Mesothelial cell of epicardium (in vitro differentiated cells): ENCODE results near the gene HSPBAP1. TPM values are rescaled to one million over a fixed set of nuclear protein-coding genes. Genes with fewer than 3 reads are reported as not detected.

ENCODE experiments used
- DNase-seq, 2 experiments: peaks; one replicate each; pipeline ENCODE4 v3.0.0; 2021; ENCODE audit warnings: low spot score in 2 of 2; ENCODE audit not compliant: unreplicated experiment in 2 of 2
- H3K27ac Mint-ChIP-seq: 2 replicates; pipeline ENCODE4 v1.8.0; 2021; ENCODE audit warnings: mixed read lengths
- H3K27me3 Mint-ChIP-seq: 2 replicates; pipeline ENCODE4 v1.8.0; 2021; ENCODE audit warnings: low read depth, mixed read lengths
- H3K36me3 Mint-ChIP-seq: 2 replicates; pipeline ENCODE4 v1.8.0; 2021; ENCODE audit warnings: mixed read lengths
- H3K4me1 Mint-ChIP-seq: 2 replicates; pipeline ENCODE4 v1.8.0; 2021; ENCODE audit warnings: mixed read lengths
- H3K4me3 Mint-ChIP-seq: 2 replicates; pipeline ENCODE4 v1.8.0; 2021; ENCODE audit warnings: mild to moderate bottlenecking, moderate library complexity, mixed read lengths
- H3K9me3 Mint-ChIP-seq: 2 replicates; pipeline ENCODE4 v1.8.0; 2021; ENCODE audit warnings: mixed read lengths
- total RNA-seq: library from RNA; stranded (reverse); gene quantifications from 3 replicates; pipeline ENCODE4 v1.2.1, GENCODE V29; 2021
- TF ChIP-seq, protein P1 (sequence below): fragments of 200-600 bp; sonication (generic); IDR thresholded peaks from one replicate; pipeline ENCODE4 v1.5.0; 2021; ENCODE audit warnings: antibody characterized with exemption; ENCODE audit not compliant: unreplicated experiment

HSPBAP1 gene
- total RNA-seq, 1 donor from 2014 or later = 11.3 TPM

- H3K27ac Mint-ChIP-seq = peak overlapping the region; percentile 70
- H3K27me3 Mint-ChIP-seq = no peaks in the 10 kb centered on the region
- DNase-seq = no peak
- peaks cover 2% of the 10 kb centered on the region for H3K4me1 Mint-ChIP-seq
- peaks cover 30% of the 10 kb centered on the region for H3K36me3 Mint-ChIP-seq
- H3K4me3 Mint-ChIP-seq = no peak overlapping the region
- TF ChIP-seq, protein P1, sequence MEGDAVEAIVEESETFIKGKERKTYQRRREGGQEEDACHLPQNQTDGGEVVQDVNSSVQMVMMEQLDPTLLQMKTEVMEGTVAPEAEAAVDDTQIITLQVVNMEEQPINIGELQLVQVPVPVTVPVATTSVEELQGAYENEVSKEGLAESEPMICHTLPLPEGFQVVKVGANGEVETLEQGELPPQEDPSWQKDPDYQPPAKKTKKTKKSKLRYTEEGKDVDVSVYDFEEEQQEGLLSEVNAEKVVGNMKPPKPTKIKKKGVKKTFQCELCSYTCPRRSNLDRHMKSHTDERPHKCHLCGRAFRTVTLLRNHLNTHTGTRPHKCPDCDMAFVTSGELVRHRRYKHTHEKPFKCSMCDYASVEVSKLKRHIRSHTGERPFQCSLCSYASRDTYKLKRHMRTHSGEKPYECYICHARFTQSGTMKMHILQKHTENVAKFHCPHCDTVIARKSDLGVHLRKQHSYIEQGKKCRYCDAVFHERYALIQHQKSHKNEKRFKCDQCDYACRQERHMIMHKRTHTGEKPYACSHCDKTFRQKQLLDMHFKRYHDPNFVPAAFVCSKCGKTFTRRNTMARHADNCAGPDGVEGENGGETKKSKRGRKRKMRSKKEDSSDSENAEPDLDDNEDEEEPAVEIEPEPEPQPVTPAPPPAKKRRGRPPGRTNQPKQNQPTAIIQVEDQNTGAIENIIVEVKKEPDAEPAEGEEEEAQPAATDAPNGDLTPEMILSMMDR = no peak
- peaks cover 5% of the 10 kb centered on the region for H3K9me3 Mint-ChIP-seq
These were observed 31.1 kb upstream of the HSPBAP1 start for GRCh38 chr3:122824465-122825381.

GRCh38 chr3:122816587-122816986 is 23.0 kb upstream of the HSPBAP1 start:
- no peak overlapping the region for H3K27ac Mint-ChIP-seq
- no peak overlapping the region for H3K4me3 Mint-ChIP-seq
- peaks cover 24% of the 10 kb centered on the region for H3K36me3 Mint-ChIP-seq
- TF ChIP-seq, protein P1 = no peak
- H3K9me3 Mint-ChIP-seq = no peaks in the 10 kb centered on the region
- no peak for DNase-seq
- H3K27me3 Mint-ChIP-seq = no peaks in the 10 kb centered on the region
- no peaks in the 10 kb centered on the region for H3K4me1 Mint-ChIP-seq

GRCh38 chr3:122810734-122811133 is 17.1 kb upstream of the HSPBAP1 start:
- Mint-ChIP-seq H3K9me3 (no peaks in the 10 kb centered on the region), H3K36me3 (peaks cover 21% of the 10 kb centered on the region), H3K27ac (no peak overlapping the region), H3K4me1 (no peaks in the 10 kb centered on the region), H3K4me3 (no peak overlapping the region), H3K27me3 (no peaks in the 10 kb centered on the region)
- no peak for DNase-seq
- TF ChIP-seq, protein P1 = no peak

DNA sequence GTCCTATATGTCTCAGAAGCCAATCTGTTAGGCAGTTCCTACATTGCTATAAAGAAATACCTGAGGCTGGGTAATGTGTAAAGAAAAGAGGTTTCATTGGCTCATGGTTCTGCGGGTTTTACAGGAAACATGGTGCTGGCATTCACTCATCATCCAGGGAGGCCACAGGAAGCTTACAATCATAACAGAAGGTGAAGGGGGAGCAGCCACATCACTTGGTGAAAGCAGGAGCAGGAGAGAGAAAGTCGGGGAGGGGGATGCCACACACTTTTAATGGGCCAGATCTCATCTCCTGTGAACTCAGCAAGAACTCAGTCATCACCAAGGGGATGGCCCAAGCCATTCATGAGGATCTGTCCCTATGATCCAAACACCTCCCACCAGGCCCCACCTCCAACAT is 10.3 kb upstream of the HSPBAP1 start:
- Mint-ChIP-seq H3K9me3 (no peaks in the 10 kb centered on the region), H3K4me3 (no peak overlapping the region), H3K36me3 (peaks cover 11% of the 10 kb centered on the region), H3K27me3 (no peaks in the 10 kb centered on the region), H3K4me1 (no peaks in the 10 kb centered on the region), H3K27ac (no peak overlapping the region)
- TF ChIP-seq, protein P1 = no peak
- DNase-seq = no peak

- H3K36me3 Mint-ChIP-seq = peaks cover 5% of the 10 kb centered on the region
- TF ChIP-seq, protein P1 = no peak
- H3K4me3 Mint-ChIP-seq = no peak overlapping the region
- no peaks in the 10 kb centered on the region for H3K9me3 Mint-ChIP-seq
- DNase-seq = no peak
- no peak overlapping the region for H3K27ac Mint-ChIP-seq
- H3K4me1 Mint-ChIP-seq = peaks cover under 1% of the 10 kb centered on the region
- no peaks in the 10 kb centered on the region for H3K27me3 Mint-ChIP-seq
These were observed 8.7 kb upstream of the HSPBAP1 start for GRCh38 chr3:122802323-122802722.
